Smooth muscle cell of the brain vasculature (primary cell): ENCODE results near the gene PHF21A.

Experiments
- DNase-seq: peaks from one replicate; pipeline ENCODE4 v3.0.0-alpha.2; 2012; ENCODE audit warnings: low read depth, low spot score

PHF21A gene

GRCh38 chr11:45885274-45885920, 235.9 kb downstream of the PHF21A start, which contains the start of gene MAPK8IP1:
TSS of gene MAPK8IP1 (plus strand) at chr11:45885651. CDS start at chr11:45885821, 170 bp downstream.
- DNase-seq: no peak

- no peak for DNase-seq
Measured at GRCh38 chr11:45884596-45885185, 236.6 kb downstream of the PHF21A start.
